WTC11 (cell line): ENCODE results near the gene NINJ2.

ENCODE experiments used
- CTCF ChIP-seq: fragments of 200-600 bp; IDR thresholded peaks from 2 replicates; pipeline ENCODE4 v1.8.0; 2022; ENCODE audit warnings: antibody characterized with exemption
- E2F4 ChIP-seq: sonication (generic); formaldehyde crosslinking; IDR thresholded peaks from 2 replicates; pipeline ENCODE4 v1.8.1; 2022; ENCODE audit warnings: low read depth, mild to moderate bottlenecking, moderate library complexity, missing genetic modification reagents, borderline replicate concordance
- JUN ChIP-seq: sonication (generic); formaldehyde crosslinking; IDR thresholded peaks from 2 replicates; pipeline ENCODE4 v1.8.0; 2023; ENCODE audit warnings: mild to moderate bottlenecking, missing genetic modification reagents
- MAX ChIP-seq: sonication (generic); formaldehyde crosslinking; IDR thresholded peaks from 2 replicates; pipeline ENCODE4 v1.8.0; 2022; ENCODE audit warnings: mild to moderate bottlenecking, missing genetic modification reagents
- MLX ChIP-seq: sonication (generic); formaldehyde crosslinking; IDR thresholded peaks from 2 replicates; pipeline ENCODE4 v1.8.1; 2023; ENCODE audit warnings: mild to moderate bottlenecking, missing genetic modification reagents, moderate library complexity
- STAT6 ChIP-seq: sonication (generic); formaldehyde crosslinking; conservative IDR thresholded peaks from 2 replicates; pipeline ENCODE4 v1.8.1; 2023; ENCODE audit warnings: mild to moderate bottlenecking, low read depth, missing genetic modification reagents, moderate library complexity
- USF2 ChIP-seq: sonication (generic); formaldehyde crosslinking; IDR thresholded peaks from 2 replicates; pipeline ENCODE4 v1.8.1; 2023; ENCODE audit warnings: mild to moderate bottlenecking, missing genetic modification reagents, moderate library complexity
- ZNF423 ChIP-seq: fragments of 250-450 bp; sonication (Bioruptor Pico); IDR thresholded peaks from 2 replicates; pipeline ENCODE4 v2.1.2; 2022; ENCODE audit warnings: mild to moderate bottlenecking, moderate library complexity

- TF ChIP-seq ZNF423 (CRISPR knock-in tag) (no peak), CTCF (no peak), JUN (CRISPR knock-in tag) (no peak), E2F4 (CRISPR knock-in tag) (no peak), MAX (CRISPR knock-in tag) (no peak), STAT6 (CRISPR knock-in tag) (no peak), MLX (CRISPR knock-in tag) (no peak), USF2 (no peak)
These were observed 90.0 kb downstream of the NINJ2 start for GRCh38 chr12:573232-573631.
